Hepatocyte (in vitro differentiated cells): Measurements from ENCODE around the gene OSBPL5. TPM values are rescaled to one million over a fixed set of nuclear protein-coding genes. Genes with fewer than 3 reads are reported as not detected.

Experiments used
- DNase-seq: peaks from one replicate; pipeline ENCODE4 v3.0.0-alpha.2; 2016; ENCODE audit warnings: low spot score
- H2AFZ ChIP-seq: fragments of 200-600 bp; sonication (generic); 2 replicates; pipeline ENCODE4 v1.6.0; 2016; ENCODE audit warnings: antibody characterized with exemption, mild to moderate bottlenecking
- H3K27ac ChIP-seq: fragments of 200-600 bp; sonication (generic); 2 replicates; pipeline ENCODE4 v1.5.1; 2016; ENCODE audit warnings: mild to moderate bottlenecking
- H3K27me3 ChIP-seq: fragments of 200-600 bp; sonication (generic); 2 replicates; pipeline ENCODE4 v1.6.1; 2016
- H3K36me3 ChIP-seq: fragments of 200-600 bp; sonication (generic); replicated peaks from 2 replicates; pipeline ENCODE4 v1.5.1; 2016; ENCODE audit warnings: low read depth; ENCODE audit not compliant: insufficient read depth
- H3K4me1 ChIP-seq: fragments of 200-600 bp; sonication (generic); 2 replicates; pipeline ENCODE4 v1.5.1; 2016; ENCODE audit warnings: mild to moderate bottlenecking, moderate library complexity; ENCODE audit not compliant: insufficient read depth
- H3K4me2 ChIP-seq: fragments of 200-600 bp; sonication (generic); 2 replicates; pipeline ENCODE4 v1.6.0; 2016
- H3K4me3 ChIP-seq: fragments of 200-600 bp; sonication (generic); 2 replicates; pipeline ENCODE4 v1.5.1; 2016; ENCODE audit warnings: mild to moderate bottlenecking
- H3K79me2 ChIP-seq: fragments of 200-600 bp; sonication (generic); 2 replicates; pipeline ENCODE4 v1.6.0; 2017; ENCODE audit warnings: mild to moderate bottlenecking
- H3K9me2 ChIP-seq: fragments of 200-600 bp; sonication (generic); replicated peaks from 2 replicates; pipeline ENCODE4 v1.6.0; 2017; ENCODE audit warnings: mild to moderate bottlenecking; ENCODE audit not compliant: insufficient read depth
- H3K9me3 ChIP-seq: fragments of 200-600 bp; sonication (generic); 2 replicates; pipeline ENCODE4 v1.5.1; 2016; ENCODE audit warnings: low read depth, mild to moderate bottlenecking
- H4K20me1 ChIP-seq: fragments of 200-600 bp; sonication (generic); 2 replicates; pipeline ENCODE4 v1.6.0; 2016; ENCODE audit warnings: mild to moderate bottlenecking; ENCODE audit not compliant: insufficient read depth, poor library complexity, severe bottlenecking
- EZH2 ChIP-seq: fragments of 200-600 bp; sonication (generic); IDR thresholded peaks from 2 replicates; pipeline ENCODE4 v1.6.1; 2016; ENCODE audit warnings: antibody characterized with exemption, mild to moderate bottlenecking, borderline replicate concordance
- EZH2phosphoT487 ChIP-seq: fragments of 200-600 bp; sonication (generic); IDR thresholded peaks from one replicate; pipeline ENCODE4 v1.6.1; 2018; ENCODE audit warnings: antibody characterized with exemption, mild to moderate bottlenecking, low read depth, moderate library complexity; ENCODE audit not compliant: unreplicated experiment, severe bottlenecking
- WGBS: methylation state at CpG from one replicate; pipeline ENCODE4 v1.1.6; 2016; ENCODE audit warnings: low lambda C conversion rate; ENCODE audit errors: missing lambda C conversion rate; 5-methylcytosine and 5-hydroxymethylcytosine counted together
- polyA plus RNA-seq: library from polyadenylated mRNA; unstranded; fragments of >200 nt; fragmentation: Nextera tagmentation; extraction: Ambion mirVana; gene quantifications from 2 replicates; pipeline ENCODE4 v1.2.1, GENCODE V29; 2016
- total RNA-seq: library from RNA; depleted of rRNA; stranded (reverse); fragments of >200 nt; gene quantifications from 2 replicates; pipeline ENCODE4 v1.2.3, GENCODE V29; 2014
- TF ChIP-seq, protein P1 (sequence below): fragments of 200-600 bp; sonication (generic); IDR thresholded peaks from 2 replicates; pipeline ENCODE4 v1.5.1; 2016; ENCODE audit warnings: antibody characterized with exemption, mild to moderate bottlenecking; ENCODE audit not compliant: poor library complexity

OSBPL5 gene
- total and polyA plus RNA-seq, 2 experiments from 2014 or later, result 9.0 to 12.5 TPM

DNA sequence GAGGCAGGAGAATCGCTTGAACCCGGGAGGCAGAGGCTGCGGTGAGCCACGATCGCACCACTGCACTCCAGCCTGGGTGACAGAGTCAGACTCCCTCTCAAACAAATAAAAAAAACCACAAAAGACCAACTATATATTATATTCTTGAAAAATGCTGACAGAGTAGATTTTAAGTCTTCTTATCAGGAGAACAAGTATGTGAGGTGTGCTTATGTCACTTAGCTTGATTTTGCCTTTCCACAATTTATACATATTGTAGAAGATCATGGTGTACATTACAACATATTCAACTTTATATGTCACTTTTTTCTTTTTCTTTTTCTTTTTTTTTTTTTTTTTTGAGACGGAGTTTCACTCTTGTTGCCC is 83.7 kb downstream of the OSBPL5 start:
- Histone ChIP-seq H3K4me2 (no peak overlapping the region), H3K79me2 (no peaks in the 10 kb centered on the region), H3K4me3 (no peak overlapping the region), H3K27me3 (no peaks in the 10 kb centered on the region), H3K27ac (no peak overlapping the region), H3K9me2 (no peaks in the 10 kb centered on the region), H3K9me3 (no peaks in the 10 kb centered on the region), H3K36me3 (no peaks in the 10 kb centered on the region), H2AFZ (no peak overlapping the region), H4K20me1 (no peaks in the 10 kb centered on the region), H3K4me1 (peaks cover 3% of the 10 kb centered on the region)
- 96% methylated on average over 6 of the region's 6 CpGs for WGBS
- no peak for TF ChIP-seq EZH2
- TF ChIP-seq, protein P1, sequence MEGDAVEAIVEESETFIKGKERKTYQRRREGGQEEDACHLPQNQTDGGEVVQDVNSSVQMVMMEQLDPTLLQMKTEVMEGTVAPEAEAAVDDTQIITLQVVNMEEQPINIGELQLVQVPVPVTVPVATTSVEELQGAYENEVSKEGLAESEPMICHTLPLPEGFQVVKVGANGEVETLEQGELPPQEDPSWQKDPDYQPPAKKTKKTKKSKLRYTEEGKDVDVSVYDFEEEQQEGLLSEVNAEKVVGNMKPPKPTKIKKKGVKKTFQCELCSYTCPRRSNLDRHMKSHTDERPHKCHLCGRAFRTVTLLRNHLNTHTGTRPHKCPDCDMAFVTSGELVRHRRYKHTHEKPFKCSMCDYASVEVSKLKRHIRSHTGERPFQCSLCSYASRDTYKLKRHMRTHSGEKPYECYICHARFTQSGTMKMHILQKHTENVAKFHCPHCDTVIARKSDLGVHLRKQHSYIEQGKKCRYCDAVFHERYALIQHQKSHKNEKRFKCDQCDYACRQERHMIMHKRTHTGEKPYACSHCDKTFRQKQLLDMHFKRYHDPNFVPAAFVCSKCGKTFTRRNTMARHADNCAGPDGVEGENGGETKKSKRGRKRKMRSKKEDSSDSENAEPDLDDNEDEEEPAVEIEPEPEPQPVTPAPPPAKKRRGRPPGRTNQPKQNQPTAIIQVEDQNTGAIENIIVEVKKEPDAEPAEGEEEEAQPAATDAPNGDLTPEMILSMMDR, result no peak
- TF ChIP-seq EZH2phosphoT487, result no peak
- DNase-seq, result no peak

DNA sequence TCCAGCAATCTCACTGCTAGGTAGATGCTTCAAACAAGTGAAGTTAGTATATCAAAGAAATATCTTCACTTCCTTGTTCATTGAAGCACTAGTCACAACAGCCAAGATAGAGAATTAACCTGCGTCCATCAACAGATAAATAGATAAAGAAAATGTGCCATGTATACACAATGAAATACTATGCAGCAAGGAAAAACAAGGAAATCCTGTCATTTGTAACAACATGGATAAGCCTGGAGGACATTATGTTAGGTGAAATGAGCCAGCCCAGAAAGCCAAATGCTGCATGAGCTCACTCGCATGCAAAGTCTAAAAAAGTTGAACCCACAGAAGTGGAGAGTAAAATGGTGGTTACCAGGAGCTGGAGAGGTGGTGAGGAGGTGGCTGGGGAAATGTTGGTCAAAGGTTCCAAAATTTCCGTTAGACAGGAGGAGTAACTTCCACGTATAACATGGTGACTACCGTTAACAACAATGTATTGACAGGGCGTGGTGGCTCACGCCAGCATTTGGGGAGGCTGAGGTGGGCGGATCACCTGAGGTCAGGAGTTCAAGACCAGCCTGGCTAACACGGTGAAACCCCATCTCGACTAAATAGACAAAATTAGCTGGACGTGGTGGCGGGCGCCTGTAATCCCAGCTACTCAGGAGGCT is 84.3 kb downstream of the OSBPL5 start:
- Histone ChIP-seq H3K27ac (no peak overlapping the region), H3K9me3 (no peaks in the 10 kb centered on the region), H3K4me3 (no peak overlapping the region), H3K36me3 (no peaks in the 10 kb centered on the region), H3K79me2 (no peaks in the 10 kb centered on the region), H3K9me2 (no peaks in the 10 kb centered on the region), H3K4me2 (no peak overlapping the region), H3K4me1 (peaks cover 3% of the 10 kb centered on the region), H4K20me1 (no peaks in the 10 kb centered on the region), H2AFZ (no peak overlapping the region), H3K27me3 (no peaks in the 10 kb centered on the region)
- WGBS, result 89% methylated on average over 13 of the region's 13 CpGs
- TF ChIP-seq, protein P1, result no peak
- TF ChIP-seq EZH2phosphoT487 (no peak), EZH2 (no peak)
- DNase-seq, result no peak

DNA sequence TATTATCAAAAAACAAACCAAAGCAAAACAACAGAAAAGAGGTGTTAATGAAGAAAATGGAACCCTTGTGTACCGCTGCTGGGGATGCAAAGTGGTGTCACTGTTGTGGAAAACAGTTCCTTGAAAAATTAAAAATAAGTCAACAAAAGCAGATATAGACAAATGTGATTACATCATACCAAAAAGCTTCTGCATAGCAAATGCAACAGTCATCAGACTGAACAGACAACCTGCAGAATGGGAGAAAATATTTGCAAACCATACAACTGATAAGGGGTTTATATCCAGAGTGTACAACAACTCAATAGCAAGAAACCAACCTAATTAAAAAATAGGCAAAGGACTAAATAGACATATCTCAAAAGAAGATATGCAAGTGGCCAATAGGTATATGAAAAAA is 85.0 kb downstream of the OSBPL5 start:
- TF ChIP-seq, protein P1, result no peak
- TF ChIP-seq EZH2phosphoT487 (no peak), EZH2 (no peak)
- Histone ChIP-seq H3K27me3 (no peaks in the 10 kb centered on the region), H4K20me1 (no peaks in the 10 kb centered on the region), H2AFZ (no peak overlapping the region), H3K4me1 (peaks cover 3% of the 10 kb centered on the region), H3K27ac (no peak overlapping the region), H3K4me2 (no peak overlapping the region), H3K9me3 (no peaks in the 10 kb centered on the region), H3K36me3 (no peaks in the 10 kb centered on the region), H3K9me2 (no peaks in the 10 kb centered on the region), H3K79me2 (no peaks in the 10 kb centered on the region), H3K4me3 (no peak overlapping the region)
- no peak for DNase-seq
- 88% methylated on average over 1 of the region's 1 CpG for WGBS
